Ishikawa (cell line): Measurements from ENCODE around the gene LRRC71.

ENCODE experiments used
- CEBPB ChIP-seq: IDR thresholded peaks from 2 replicates; pipeline ENCODE4 v1.6.1; 2012
- CREB1 ChIP-seq: IDR thresholded peaks from 2 replicates; pipeline ENCODE4 v1.6.1; 2012; ENCODE audit warnings: low read depth
- EGR1 ChIP-seq: IDR thresholded peaks from 2 replicates; pipeline ENCODE4 v1.6.1; 2012
- EP300 ChIP-seq: IDR thresholded peaks from 2 replicates; pipeline ENCODE4 v1.6.1; 2012; ENCODE audit warnings: borderline replicate concordance
- FOXM1 ChIP-seq: IDR thresholded peaks from 2 replicates; pipeline ENCODE4 v1.6.1; 2012; ENCODE audit warnings: low read depth, borderline replicate concordance
- MAX ChIP-seq: IDR thresholded peaks from 2 replicates; pipeline ENCODE4 v1.6.1; 2012
- NFIC ChIP-seq: IDR thresholded peaks from 2 replicates; pipeline ENCODE4 v1.6.1; 2012
- RAD21 ChIP-seq: IDR thresholded peaks from 2 replicates; pipeline ENCODE4 v1.6.1; 2012; ENCODE audit warnings: low read depth
- REST ChIP-seq: IDR thresholded peaks from 2 replicates; pipeline ENCODE4 v1.6.1; 2012; ENCODE audit warnings: low read depth, mild to moderate bottlenecking
- TAF1 ChIP-seq: IDR thresholded peaks from 2 replicates; pipeline ENCODE4 v1.6.1; 2012; ENCODE audit warnings: low read depth, mild to moderate bottlenecking
- TCF12 ChIP-seq: IDR thresholded peaks from 2 replicates; pipeline ENCODE4 v1.6.1; 2012; ENCODE audit warnings: low read depth
- TEAD4 ChIP-seq: IDR thresholded peaks from 2 replicates; pipeline ENCODE4 v1.6.1; 2012
- USF1 ChIP-seq: IDR thresholded peaks from 2 replicates; pipeline ENCODE4 v1.6.1; 2012
- YY1 ChIP-seq: IDR thresholded peaks from 2 replicates; pipeline ENCODE4 v1.6.1; 2012; ENCODE audit warnings: low read depth
- ZBTB7A ChIP-seq: IDR thresholded peaks from 2 replicates; pipeline ENCODE4 v1.6.1; 2012; ENCODE audit warnings: low read depth

The LRRC71 gene

GRCh38 chr1:156923670-156924477 is 3.4 kb downstream of the LRRC71 start:
- no peak for TF ChIP-seq YY1
- TF ChIP-seq MAX: no peak
- no peak for TF ChIP-seq EGR1
- no peak for TF ChIP-seq USF1
- TF ChIP-seq NFIC: no peak
- TF ChIP-seq REST: no peak
- TF ChIP-seq CREB1: no peak
- TF ChIP-seq CEBPB: no peak
- TF ChIP-seq RAD21: no peak

GRCh38 chr1:156924478-156925153 is 4.2 kb downstream of the LRRC71 start:
- no peak for TF ChIP-seq NFIC
- no peak for TF ChIP-seq EGR1
- TF ChIP-seq TAF1: no peak
- TF ChIP-seq USF1: no peak
- TF ChIP-seq TEAD4: no peak
- no peak for TF ChIP-seq TCF12
- TF ChIP-seq RAD21: no peak
- TF ChIP-seq REST: no peak
- no peak for TF ChIP-seq EP300
- TF ChIP-seq ZBTB7A: no peak
- TF ChIP-seq MAX: no peak
- TF ChIP-seq FOXM1: no peak

- no peak for TF ChIP-seq ZBTB7A
- no peak for TF ChIP-seq TEAD4
- no peak for TF ChIP-seq EP300
- no peak for TF ChIP-seq FOXM1
Observed at GRCh38 chr1:156925154-156926010, 5.0 kb downstream of the LRRC71 start.

GRCh38 chr1:156926175-156926574 is 5.7 kb downstream of the LRRC71 start:
- TF ChIP-seq EGR1 (no peak), NFIC (peak; percentile 86), RAD21 (no peak)

- TF ChIP-seq MAX (0 out of 2 replicates have a peak, but pooled peaks have one; percentile 51), ZBTB7A (peak; percentile 69; the same call in 1 of the 2 replicates), EGR1 (0 out of 2 replicates have a peak, but pooled peaks have one; percentile 38), RAD21 (peak; percentile 88), YY1 (no peak)
Observed at GRCh38 chr1:156927215-156928042, 7.0 kb downstream of the LRRC71 start.
